ENCODE measurements around the gene GSS. TPM values are rescaled to one million over a fixed set of nuclear protein-coding genes. Genes with fewer than 3 reads are reported as not detected.

GSS gene
- total and polyA plus RNA-seq, 11 donors = 17.8 to 38.7 (median 27.6) TPM

DNA sequence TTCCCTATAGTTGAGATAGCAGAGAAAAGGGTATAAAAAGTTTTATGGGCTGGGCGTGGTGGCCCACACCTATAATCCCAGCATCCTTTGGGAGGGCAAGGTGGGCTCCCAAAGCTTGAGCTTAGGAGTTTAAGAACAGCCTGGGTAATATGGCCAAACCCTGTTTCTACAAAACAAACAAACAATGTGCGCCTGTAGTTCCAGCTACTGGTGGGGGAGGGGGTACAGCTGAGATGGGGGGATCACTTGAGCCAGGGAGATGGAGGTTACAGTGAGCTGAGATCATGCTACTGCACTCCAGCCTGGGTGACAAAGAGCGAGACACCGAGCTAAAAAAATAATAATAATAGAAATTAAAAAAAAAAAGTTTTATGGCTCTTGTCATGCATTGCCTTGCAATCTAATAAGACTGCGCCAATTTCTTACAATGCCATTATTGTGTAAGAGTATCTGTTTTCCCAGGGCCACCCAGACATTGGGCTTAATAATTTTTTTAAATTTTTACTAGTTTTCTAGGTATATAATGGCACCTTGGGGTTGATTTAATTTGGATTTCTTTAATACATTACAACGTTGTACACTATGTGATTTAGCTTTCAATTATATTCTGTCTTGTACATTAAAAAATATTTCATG, 75.3 kb downstream of the GSS start:
- intact Hi-C loops (cut with DNase I) = loop anchor here in 1 of 10 donors (5.0 kb wide), 1 partner anchor 47 kb away; no protein-coding TSS in a partner anchor
- ATAC-seq (no peak), DNase-seq (no peak)
- no peak overlapping the region for H3K4me3 ChIP-seq
- peaks cover 0 to 40% (median 16%) of the 10 kb centered on the region in 12 donors for H3K4me1 ChIP-seq
- H3K27me3 ChIP-seq = no peaks in the 10 kb centered on the region
- no peak for TF ChIP-seq POLR2A (IDR thresholded peaks at IDR 0.05)
- TF ChIP-seq, protein P1, sequence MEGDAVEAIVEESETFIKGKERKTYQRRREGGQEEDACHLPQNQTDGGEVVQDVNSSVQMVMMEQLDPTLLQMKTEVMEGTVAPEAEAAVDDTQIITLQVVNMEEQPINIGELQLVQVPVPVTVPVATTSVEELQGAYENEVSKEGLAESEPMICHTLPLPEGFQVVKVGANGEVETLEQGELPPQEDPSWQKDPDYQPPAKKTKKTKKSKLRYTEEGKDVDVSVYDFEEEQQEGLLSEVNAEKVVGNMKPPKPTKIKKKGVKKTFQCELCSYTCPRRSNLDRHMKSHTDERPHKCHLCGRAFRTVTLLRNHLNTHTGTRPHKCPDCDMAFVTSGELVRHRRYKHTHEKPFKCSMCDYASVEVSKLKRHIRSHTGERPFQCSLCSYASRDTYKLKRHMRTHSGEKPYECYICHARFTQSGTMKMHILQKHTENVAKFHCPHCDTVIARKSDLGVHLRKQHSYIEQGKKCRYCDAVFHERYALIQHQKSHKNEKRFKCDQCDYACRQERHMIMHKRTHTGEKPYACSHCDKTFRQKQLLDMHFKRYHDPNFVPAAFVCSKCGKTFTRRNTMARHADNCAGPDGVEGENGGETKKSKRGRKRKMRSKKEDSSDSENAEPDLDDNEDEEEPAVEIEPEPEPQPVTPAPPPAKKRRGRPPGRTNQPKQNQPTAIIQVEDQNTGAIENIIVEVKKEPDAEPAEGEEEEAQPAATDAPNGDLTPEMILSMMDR (IDR thresholded peaks at IDR 0.05) = no peak
- no peaks in the 10 kb centered on the region for H3K9me3 ChIP-seq
- H3K27ac ChIP-seq = peak overlapping the region in 1 of 12 donors; percentile 4
- peaks cover 0 to 30% (median 27%) of the 10 kb centered on the region in 9 donors for H3K36me3 ChIP-seq
- WGBS, 4 donors = 84 to 91% (median 86%) methylated on average over 6 of the region's 6 CpGs

MicroRNAs encoded within 50 kb of the gene (microRNA counts, 767-probe panel; counts per million panel counts)
- microRNA hsa-miR-499a-3p (2,022 to 2,116 counts per million in 2 donors), microRNA hsa-miR-499a-5p (5,132 to 5,306 counts per million in 2 donors), microRNA hsa-miR-499b-3p (0 to 71.6 counts per million in 2 donors), microRNA hsa-miR-499b-5p (0 to 71.6 counts per million in 2 donors)

Small RNA genes within 50 kb of the gene (microRNA-seq; reads per million reads assigned to microRNA genes)
- 0 reads per million in 4 donors for gene MIR499A
- 0 reads per million in 4 donors for gene MIR499B

Other genes starting within 250 kb of the GSS start
- 10 to 100 TPM; 13.0 to 34.0 (median 19.9) TPM for gene NCOA6, start 130.2 kb downstream of the GSS start, total RNA-seq
- 10 to 100 TPM; 13.9 to 22.7 TPM for gene NCOA6, start 130.2 kb downstream of the GSS start, polyA plus RNA-seq
- 10 to 100 TPM in 8 of 9 donors, 1 to 10 TPM in 1; 7.9 to 30.7 (median 17.5) TPM for gene GGT7, start 83.0 kb downstream of the GSS start, total RNA-seq
- gene GGT7, start 83.0 kb downstream of the GSS start, polyA plus RNA-seq = 10 to 100 TPM; 13.0 to 22.1 TPM
- 100 to 1,000 TPM in 4 of 9 donors, 10 to 100 TPM in 5; 87.1 to 113 (median 99.7) TPM for gene ACSS2, start 79.2 kb downstream of the GSS start, total RNA-seq
- gene ACSS2, start 79.2 kb downstream of the GSS start, polyA plus RNA-seq = 100 to 1,000 TPM in 1 of 2 donors, 10 to 100 TPM in 1; 72.6 to 117 TPM
- 100 to 1,000 TPM in 7 of 9 donors, 10 to 100 TPM in 2; 50.7 to 306 (median 144) TPM for gene MYH7B, start 62 bp upstream of the GSS start, total RNA-seq
- gene MYH7B, start 62 bp upstream of the GSS start, polyA plus RNA-seq = 100 to 1,000 TPM in 1 of 2 donors, 10 to 100 TPM in 1; 12.8 to 448 TPM
- 10 to 100 TPM; 31.5 to 51.8 (median 38.6) TPM for gene TRPC4AP, start 137.0 kb upstream of the GSS start, total RNA-seq
- 10 to 100 TPM; 21.2 to 42.7 TPM for gene TRPC4AP, start 137.0 kb upstream of the GSS start, polyA plus RNA-seq
- gene EDEM2, start 191.5 kb upstream of the GSS start, total RNA-seq = 10 to 100 TPM in 8 of 9 donors, 1 to 10 TPM in 1; 9.5 to 30.3 (median 14.4) TPM
- 10 to 100 TPM in 1 of 2 donors, 1 to 10 TPM in 1; 6.0 to 29.7 TPM for gene EDEM2, start 191.5 kb upstream of the GSS start, polyA plus RNA-seq
- 10 to 100 TPM in 4 of 9 donors, 1 to 10 TPM in 5; 2.5 to 64.6 (median 9.9) TPM for gene PROCR, start 216.3 kb upstream of the GSS start, total RNA-seq
- 10 to 100 TPM; 11.9 to 13.2 TPM for gene PROCR, start 216.3 kb upstream of the GSS start, polyA plus RNA-seq

All from heart left ventricle (tissue), 16 donors.